Iris pigment epithelial cell (primary cell): ENCODE results near the gene BARHL1.
A peak's percentile ranks its signal among the peaks of the same experiment; 100 is the strongest.

Experiments used
- DNase-seq: peaks from one replicate; pipeline ENCODE4 v3.0.0-alpha.2; 2011; ENCODE audit warnings: low read depth

Gene BARHL1

DNA sequence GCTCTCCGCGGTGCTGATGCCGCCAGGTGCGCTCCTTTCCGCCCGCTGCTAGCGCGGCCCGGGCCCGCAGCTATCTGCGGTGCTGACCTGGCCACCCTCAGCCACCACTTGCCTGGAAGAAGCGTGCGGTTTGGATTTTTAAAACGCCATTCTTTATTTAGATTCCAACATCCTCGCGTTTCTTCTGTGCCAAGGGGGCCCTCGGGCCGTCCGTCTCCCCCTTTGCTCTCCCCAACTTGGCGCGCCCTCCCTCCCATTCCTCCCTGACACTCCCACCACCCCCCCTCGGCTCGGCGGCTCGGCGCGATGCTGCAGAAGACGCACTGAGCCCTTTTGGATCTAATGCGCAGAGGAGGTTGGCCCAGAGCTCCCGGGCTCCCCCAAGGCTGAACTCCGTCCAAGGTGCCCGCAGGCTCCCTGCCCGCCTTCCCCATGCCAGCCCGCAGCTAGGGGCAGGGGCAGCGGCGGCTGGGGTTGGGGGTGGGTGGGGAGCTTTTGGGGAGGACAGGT is at the start of gene BARHL1:
Gene BARHL1, plus strand, starts transcription at position 331 of the 510 bp plus-strand sequence. CDS start 192 bp downstream, outside the sequence.
- DNase-seq = no peak

DNA sequence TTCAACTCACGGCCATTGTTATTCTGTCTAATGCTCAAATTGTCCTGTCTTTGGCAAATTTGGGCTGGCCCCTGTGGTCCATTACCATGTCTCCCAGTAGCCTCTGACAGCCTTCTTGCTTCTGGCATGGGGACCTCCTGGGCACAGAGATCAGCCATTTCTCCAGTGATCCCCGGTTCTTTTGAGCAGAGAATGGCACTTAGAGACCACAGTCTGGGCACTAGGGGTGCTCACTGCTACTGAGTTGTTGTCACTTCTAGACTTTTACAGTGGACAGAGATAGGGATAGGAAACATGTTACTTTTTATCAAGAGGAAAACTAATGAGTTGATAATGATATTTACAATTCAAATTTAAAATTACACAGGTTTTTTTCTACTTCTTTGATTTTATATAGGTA is 47.6 kb upstream of the BARHL1 start:
- no peak for DNase-seq

DNA sequence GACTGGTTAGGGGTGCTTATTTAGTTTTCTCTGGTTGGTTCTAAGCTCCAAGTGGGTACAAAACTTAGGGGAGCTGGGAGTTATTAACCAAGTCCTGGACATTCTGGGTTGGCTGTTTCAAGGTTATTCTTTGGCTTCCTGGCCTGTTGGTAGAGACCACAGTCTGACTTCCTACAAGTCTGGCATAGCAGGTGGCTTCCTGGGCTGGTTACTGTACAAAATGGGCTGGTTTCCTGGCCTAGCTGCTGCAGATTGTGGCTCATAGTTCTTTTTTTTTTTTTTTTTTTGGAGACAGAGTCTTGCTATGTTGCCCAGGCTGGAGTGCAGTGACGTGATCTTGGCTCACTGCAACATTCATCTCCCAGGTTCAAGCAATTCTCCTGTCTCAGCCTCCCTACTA is 46.3 kb upstream of the BARHL1 start:
- no peak for DNase-seq

DNA sequence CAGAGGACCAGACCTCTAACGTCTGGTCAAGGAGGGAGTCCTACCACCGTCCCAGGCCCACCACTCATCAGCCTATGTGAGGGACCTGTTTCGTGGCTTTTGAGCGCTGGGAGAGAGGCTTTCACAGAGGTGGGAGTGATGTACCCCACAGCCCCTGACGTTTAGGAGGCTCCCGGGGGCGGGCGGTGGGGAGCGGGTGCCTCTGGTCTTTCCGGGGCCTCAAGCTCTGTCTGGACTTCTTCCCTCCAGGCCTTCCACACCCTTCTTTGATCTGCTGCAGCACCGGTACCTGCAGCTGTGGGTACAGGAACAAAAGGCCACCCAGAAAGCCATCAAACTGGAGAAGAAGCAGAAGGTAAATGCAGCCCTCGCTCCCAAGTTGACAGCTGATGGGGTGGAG is 45.1 kb upstream of the BARHL1 start:
- DNase-seq = no peak

DNA sequence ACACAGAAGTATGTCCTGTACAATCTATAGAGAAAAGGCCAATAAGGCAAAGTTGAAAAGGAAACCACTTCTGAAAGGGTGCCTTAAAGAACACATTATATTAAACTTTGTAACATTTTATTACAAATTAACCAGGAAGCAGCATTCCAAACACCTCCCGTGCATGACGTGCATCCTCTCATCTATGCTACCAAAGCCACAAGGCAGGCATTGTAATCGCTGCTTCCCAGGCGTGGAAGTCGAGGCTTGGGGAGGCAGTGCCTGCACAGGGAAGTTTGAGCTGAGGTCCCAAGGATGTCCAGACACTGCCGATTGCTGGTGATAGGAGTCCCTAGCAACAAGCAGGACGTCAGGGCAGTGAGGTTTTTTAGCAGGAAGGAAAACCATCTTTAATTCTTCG is 44.3 kb upstream of the BARHL1 start:
- no peak for DNase-seq

DNA sequence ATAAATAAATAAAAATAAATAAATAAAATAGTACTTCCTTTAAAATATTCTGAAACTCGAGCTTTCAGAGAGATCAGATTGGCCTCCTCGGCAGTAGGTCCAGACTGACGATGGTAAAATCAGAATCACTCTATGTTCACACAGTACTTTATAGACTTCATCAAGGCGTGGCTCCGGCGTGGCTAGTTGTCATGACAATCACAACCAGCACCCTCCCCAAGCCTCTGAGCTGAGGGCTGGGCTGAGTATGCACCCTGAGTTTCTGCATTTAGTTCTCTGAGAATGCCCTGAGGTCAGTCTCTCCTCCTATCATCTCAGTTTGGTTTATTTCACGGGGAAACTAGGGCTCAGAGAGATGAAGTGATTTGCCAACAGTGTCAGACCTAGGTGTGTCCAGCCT is 43.3 kb upstream of the BARHL1 start:
- no peak for DNase-seq

DNA sequence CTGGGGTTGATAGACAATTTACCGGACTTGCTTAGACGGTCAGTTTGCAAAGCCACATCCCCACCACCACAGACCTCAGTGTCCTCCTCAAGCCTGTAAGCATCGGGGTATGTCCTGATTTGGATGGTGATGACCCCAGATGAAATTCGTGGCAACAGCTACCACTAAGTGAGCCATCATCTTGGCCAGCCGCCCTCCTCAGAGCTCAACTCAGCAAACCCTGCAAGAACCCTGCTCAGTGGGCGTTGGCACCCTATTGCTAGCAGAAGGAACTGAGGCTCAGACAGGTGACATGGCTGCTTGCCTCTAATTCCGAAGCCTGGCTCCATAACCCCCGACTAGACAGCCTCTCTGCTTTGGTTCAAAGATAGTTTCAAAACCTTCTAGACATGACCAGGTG is 41.4 kb upstream of the BARHL1 start:
- no peak for DNase-seq

DNA sequence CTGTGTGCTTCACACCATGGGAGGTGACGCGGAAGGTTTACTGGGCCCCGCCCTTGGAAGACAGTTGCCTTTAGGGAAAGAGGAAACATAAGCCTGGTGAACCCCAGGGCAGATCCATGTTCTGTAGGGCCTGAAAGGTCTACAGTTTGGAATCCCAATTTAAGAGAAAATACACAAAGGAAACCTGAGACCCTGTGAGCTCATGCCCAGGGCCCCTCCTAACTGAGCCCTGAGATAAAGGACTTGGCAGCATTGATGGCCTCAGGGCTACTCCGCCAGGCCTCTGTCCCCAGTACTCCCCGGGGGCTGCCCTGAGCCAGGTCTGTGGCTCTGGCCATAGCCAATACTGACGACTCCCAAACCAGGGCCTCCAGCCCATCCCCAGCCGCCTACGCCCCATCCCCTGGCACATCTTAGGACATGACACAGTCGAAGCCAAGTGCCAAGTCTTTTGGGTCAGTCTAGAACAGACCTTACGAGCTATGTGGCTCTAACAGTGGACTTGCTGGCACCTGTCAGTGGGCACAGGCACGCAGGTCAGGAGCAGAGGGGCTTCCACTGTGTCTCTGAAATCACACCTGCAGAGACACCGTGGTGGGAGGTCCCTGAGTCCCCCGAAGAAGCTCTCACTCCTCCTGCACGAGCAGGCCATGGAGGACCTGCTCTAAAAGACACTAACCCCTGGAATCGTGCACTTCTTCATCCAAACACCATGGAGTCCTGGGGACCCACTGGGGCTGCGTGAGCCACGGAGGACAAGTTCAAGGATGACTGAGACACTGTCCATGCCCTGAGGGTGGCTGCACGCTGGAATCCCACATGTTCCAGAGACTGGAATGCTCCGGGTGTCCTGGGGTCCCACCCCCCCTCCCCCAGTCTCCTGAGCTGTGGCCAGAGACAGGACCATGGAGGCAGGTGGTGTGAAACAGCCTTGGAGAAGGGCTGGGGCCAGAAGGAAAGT is 40.3 kb upstream of the BARHL1 start:
- no peak for DNase-seq

DNA sequence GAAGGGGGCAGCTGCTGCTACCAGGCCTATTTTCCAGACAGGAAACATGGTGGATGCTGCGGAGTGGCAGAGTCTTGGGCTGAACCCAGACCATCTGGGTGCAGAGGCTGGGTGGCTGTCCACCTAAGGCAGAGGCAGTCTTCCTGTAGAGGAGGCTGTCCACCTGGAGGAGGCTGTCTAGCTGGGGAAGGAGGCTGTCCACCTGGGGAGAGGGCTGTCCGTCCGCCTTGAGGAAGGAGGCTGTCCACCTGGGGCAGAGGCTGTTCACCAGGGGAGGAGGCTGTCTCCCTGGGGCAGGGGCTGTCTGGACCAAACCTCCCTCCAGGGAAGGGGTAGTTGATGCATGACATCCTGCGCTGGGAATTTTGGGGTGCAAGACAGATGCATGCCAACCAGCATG is 39.2 kb upstream of the BARHL1 start:
- no peak for DNase-seq

DNA sequence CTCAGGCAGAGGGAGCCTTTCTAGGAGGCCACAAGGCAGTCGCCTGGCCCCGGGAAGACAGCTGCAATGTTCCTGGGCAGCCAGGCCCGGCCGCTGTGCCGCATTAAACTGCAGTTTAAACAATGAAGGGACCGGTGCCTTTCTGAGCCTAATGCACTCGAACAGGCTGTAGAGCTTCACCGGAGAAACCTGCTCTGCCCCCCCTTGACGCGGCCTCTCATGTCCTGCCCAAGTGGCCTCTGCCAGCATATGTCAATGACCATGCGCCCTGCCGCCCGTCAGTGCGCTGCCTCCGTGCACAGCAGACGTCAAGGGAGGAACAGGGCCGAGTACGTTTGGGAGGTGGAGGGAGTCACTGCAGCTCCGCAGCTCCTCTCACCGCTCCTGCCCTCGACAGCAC is 38.4 kb upstream of the BARHL1 start:
- no peak for DNase-seq

DNA sequence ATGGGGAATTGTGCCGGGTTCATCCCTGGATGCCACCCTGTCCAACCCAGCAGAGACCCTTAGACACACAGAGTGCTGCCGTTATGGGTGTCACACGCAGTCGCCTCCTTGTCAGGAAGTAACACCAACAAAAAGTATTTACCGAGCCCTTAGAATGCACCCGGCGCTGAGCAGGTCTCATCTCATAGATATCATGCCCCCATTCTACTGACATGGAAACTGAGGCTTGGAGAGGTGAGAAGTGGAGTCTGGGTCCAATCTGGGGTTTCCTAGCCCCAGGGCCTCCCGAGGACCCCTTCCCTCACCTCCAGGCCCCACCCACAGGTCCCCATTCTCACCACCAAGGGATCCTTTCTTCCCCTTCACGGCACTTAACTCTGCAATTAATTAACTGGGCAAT is 36.8 kb upstream of the BARHL1 start:
- DNase-seq = no peak

DNA sequence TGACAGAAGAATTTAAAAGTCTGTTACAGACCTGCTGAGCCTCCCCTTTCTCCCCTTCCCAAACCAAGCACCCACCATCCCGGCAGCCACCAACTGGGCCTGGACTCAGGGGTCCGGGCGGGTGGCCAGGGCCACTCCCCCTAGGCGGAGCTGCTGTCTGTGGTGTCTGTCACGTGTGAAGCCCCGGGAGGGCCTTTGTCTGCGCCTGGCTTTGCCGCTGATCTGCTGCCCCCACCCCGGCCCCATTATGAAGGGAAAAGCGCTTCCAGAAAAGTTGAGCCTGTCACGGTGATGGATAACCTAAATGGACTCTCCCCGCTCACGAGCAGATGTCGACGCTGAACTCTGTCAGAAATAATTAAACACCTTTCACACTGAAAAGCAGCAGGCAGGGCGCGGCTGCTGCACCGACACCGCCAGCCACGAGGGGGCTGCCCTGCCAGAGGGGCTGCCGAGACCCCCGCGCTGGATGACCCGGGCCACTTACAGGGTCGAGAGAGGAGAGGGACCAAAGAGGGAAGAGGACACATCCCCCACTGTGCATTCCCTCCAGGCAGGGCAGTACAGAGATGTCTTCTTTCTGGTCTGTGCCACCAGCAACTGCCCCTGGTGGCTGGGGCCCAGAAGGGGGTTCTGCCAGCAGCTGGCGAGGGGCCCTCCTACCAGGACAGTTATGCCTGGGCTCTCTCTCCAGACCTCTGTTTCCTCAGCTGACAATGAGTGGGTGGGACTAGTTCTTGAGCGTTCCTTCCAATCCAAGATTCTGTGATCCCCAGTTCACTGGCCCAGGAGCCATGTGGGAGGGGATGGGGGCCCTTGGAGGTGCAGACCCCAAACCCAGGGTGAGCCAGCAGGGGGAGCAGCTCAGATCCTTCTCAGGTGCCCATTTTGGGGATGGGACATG is 36.0 kb upstream of the BARHL1 start:
- peak; percentile 28 for DNase-seq

DNA sequence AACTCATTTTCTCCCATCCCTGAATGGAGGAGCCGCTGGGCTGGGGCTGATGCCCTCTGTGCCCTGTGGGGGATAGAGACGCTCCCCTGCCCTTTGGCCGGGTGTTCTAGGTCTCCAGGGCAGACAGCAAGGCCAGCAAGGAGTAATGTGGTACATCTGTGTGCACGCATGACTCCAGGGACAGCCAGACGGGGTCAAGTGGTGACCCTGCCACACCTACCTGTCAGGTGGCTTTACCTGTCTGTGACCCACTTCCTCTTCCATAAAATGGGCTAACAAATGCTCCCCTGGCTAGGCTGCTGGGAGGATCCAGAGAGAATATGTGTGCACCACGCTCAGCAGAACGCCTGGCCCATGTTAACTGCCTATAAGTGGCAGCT is 35.4 kb upstream of the BARHL1 start:
- no peak for DNase-seq

DNA sequence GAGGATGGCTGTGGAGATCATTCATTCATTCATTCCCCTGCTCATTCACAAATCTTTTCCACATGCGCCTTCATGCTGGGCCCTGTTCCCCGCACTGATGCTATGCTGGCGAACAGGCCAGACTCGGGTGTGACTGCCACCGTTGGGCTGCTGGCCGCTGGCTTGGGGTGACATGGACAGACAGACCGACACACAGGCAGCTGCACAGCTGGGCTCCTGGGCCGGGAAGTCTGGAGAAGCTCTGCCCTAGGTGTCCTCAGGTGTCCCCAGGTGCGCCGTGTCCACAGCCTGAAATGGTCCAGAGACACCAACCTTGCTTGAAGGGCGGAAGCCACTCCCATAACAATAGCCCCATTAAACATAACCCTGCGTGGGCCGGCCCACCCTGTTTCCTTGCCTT is 35.0 kb upstream of the BARHL1 start:
- DNase-seq = no peak

DNA sequence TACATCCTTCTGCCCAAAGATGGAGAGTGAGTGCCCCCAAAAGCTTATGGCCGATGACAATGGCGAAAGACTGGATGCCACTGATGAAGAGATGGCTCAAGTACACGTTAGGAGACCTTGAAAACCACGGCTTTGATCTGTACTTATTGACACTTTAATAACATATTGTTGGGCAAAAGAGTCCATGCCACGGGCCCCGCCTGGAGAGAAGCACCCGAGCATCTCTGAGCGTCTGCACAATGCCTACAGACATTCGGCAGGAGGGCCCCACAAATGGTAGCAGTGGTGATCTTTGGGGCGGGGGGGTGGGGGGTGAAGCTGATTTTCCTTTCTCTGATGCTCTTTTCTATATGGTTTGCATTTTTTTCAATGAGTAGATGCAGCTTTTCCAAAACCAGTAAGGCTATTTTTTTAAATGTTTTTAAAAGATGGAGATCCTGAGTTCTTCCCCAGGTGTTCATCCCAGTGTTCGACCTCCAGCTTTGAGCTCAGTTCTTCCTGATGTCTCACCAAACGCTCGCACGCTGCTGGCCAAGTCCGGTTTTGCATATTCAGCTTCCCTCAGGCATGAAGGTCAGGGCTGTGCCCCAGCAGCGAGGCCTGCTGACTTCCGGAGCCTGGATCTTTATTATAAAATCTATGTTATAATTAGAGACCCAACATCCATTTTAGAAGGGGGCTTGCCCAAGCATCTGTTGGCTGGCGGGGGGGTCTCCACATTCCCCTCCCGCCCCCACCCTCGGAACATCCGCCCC is 34.3 kb upstream of the BARHL1 start:
- DNase-seq = no peak

DNA sequence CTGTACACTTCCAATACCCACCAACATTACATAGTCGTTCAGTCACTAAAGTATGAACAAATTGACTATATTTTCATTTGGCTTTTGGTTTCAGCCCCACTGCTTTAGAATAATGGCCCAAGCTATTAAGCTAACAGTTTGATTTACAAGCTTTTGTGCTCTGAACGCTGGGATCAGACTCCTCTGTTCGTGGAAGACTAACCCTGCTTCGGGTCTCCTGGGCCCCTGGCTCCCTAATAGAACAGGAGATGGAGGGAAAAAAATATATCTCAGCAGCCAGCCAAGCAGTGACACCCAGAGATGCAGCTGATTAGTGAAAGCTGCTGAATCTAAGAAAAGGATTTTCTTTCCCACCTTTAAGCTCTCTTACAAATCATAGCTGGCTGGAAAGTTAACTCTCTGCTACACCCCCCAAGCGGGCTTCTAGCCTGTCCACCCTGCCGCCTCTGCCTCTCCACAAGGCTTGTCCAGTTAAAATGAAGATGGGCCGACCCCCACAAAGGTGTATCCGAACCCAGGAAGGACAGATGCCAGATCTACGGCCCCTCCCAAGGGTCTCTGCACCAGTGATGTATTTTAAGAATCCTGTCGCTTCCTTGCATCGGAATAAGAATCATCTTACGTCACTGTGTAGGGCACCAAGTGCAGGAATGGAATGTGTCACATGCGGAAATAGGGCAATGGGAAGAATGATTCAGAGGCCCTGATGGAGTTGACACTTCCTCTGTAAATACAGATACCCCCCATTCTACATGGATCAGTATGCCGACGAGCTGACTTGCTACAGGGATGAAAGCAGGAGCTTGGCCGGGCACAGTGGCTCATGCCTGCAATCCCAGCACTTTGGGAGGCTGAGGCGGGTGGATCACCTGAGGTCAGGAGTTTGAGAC is 33.4 kb upstream of the BARHL1 start:
- DNase-seq = no peak

DNA sequence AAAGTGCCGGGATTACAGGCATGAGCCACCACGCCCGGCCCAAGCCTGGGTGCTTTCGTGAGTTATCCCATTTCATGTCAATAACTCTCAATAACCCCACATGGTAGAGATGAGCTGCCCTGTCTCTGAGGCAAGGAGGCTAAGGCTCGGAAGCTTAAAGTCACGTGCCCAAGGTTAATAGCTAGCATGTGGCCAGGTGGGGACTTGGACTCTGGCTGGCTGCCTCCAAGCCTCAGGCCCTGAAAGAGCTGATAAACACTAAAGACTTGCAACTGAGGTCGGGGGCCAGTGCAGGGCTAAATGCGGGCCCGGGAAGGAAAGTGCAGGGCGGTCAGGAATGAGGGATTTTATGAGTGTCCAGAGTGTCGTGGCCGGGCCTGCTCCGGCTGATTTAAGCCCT is 30.9 kb upstream of the BARHL1 start:
- no peak for DNase-seq

DNA sequence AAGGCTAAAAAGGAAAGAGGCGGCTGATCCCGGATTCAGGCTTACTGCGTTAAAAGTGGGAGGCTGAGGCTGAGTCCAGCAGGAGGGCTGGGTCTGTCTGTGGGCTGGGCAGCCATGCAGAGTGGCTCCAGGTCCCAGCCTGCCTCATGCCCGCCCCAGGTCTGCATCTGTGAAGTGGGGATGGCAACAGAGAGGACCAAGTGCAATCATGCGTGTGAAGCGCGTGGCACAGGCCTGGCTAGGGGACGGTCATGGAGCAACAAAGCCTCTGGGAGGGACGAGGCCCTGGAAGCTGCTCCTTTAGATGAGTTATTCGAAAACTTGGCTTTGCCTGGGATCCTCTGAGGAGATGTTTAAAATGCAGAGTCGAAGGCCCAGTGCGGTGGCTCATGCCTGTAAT is 30.4 kb upstream of the BARHL1 start:
- DNase-seq = no peak

DNA sequence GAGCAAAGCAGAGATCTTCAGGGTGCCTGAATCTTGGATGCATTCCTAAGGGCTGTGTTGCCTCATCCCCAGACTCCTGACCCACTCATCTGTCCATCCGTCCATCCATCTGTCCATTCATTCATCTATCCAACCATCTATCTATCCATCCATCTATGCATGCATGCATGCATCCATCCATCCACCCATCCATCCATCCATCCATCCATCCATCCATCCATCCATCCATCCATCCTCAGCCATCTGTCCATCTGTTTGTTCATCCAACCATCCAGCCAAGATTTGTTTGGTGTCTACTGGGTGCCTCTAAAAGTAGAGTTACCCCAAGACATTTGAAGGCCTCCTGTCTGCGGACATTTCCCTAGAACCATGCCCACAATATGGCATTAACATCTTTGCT is 27.7 kb upstream of the BARHL1 start:
- DNase-seq = no peak

DNA sequence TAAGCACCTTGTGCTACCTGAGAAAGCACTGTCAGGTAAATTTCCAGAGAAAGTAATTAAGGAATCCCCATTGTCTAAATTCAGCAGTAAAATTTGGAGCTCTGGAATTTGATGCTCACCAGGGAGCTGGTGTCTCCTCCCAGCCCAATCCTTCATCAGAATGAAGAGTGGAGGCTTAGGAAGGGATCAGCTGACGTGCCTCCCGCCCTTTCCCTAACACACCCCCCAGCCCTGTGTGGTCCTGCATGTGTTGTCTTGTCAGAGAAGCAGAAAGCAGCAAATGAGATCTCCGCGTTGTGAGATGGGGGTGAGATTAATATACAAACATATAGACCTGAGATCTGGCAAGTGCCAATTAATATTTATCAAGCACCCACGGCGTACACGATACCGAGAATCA is 26.9 kb upstream of the BARHL1 start:
- DNase-seq = no peak

DNA sequence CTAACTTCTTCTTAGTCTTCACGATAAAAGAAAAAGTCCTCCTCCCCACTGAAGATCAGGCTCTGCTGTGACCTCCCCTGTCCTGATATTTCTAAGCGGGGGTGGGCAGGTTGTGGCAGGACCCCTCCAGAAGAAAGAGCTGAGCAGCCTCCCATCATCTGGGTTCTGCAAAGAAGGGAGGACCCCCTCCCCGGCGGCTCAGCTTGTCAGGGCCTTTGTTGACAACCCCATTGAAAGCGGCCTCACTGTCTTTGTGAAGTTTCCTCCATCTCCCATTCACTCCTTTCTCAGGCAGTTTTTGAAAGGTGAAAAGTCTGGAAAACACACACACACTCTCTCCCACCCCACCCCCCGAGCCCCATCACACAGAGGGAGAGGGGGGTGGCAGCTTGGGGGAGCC is 26.2 kb upstream of the BARHL1 start:
- no peak for DNase-seq
